PC-9 (cell line): ENCODE measurements around the gene CHD5.

Experiments used
- CTCF ChIP-seq: fragments of 200-600 bp; sonication (generic); conservative IDR thresholded peaks from 2 replicates; pipeline ENCODE4 v1.6.1; 2017; ENCODE audit warnings: mixed run types, antibody characterized with exemption, mild to moderate bottlenecking, moderate library complexity
- EZH2 ChIP-seq: fragments of 200-600 bp; sonication (generic); IDR thresholded peaks from 2 replicates; pipeline ENCODE4 v1.8.0; 2017; ENCODE audit warnings: antibody characterized with exemption, low read depth

DNA sequence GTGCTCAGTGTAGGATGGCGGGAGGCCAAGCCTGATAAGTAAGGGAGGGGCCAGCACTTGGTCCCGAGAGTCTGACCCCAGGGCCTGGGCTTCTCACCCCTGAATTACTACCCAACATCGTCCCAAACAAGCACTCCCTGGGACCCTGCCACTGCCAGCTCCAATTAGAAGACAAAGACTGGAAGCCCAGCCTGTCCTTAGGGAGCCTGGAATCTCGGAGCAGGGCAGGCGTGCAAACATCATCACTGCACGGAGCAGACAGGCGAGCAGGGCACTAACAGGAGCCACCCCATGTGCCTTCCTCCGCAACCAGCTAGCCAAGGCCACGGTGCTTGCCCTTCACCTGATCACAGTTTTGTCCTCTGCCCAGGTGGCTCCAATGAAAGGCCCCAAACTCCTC is 111.2 kb downstream of the CHD5 start:
- TF ChIP-seq EZH2, result no peak
- TF ChIP-seq CTCF, result no peak
